ENCODE results near the gene ANKRD29. TPM values are rescaled to one million over a fixed set of nuclear protein-coding genes. Genes with fewer than 3 reads are reported as not detected.
A peak's percentile ranks its signal among the peaks of the same experiment; 100 is the strongest.

The ANKRD29 gene
- polyA plus RNA-seq, 1 of the 3 experiments (the other 2 are of a cell fraction), result 8.2 TPM

DNA sequence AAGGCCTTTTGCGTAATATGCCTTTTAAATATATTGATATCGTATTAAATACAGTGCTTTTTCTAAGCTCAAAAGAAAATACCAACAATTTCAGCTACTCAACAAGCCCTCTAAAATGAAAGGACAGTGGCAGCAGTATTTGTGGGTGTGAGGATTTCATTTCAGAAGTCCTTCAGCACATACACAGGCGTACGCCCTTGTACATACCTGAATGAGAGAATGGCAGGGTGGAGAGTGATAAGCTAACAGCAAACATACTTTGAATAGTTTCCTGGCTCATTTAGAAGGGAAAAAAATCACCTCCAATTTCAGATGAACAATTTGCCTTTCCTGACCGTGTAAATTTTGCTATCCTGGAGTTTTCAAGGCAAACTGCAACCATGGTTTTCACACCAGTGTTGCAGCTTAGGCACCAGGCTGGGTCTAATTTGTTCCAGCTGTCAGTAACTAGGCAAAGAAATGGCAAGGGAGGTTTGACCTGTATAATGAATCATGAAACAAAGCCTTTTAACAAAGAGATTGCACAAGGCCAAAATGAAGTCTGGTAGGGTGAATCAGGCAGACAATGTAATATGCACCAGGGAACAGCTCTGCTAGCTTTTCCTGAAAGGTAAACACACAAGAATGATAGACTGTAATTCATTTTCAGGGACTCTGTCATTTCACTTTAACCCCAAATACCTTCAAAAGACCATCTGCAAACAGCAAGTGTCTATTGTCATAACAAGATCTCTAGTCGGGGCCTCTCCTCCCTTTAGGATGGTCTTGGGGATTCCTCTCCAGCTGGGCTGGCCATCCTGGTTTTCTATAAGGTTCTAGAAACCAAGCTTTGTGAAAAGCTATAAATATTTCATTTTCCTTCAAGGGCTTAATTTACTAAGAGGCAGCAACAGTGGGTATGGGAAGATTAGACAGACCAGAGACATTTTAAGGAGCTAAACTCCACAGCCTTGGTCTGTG, 11.5 kb downstream of the ANKRD29 start:
- CTCF ChIA-PET, result interaction anchor here (0.9 to 1.5 kb wide), 8 partner anchors 12 to 160 kb away, joined by 3 to 5 read pairs (median 3); no protein-coding TSS in a partner anchor

More for the DNA sequence above, 11.5 kb downstream of the ANKRD29 start:
- H3K9ac ChIP-seq, result no peak overlapping the region
- no peaks in the 10 kb centered on the region for H3K9me3 ChIP-seq
- H3K4me1 ChIP-seq (ENCODE audit: control insufficient read depth in 1 of 2, insufficient read depth in 2 of 2, low read depth in 1 of 2, low read length in 1 of 2), result peaks cover 7 to 18% of the 10 kb centered on the region in 2 experiments
- H4K20me1 ChIP-seq (ENCODE audit: insufficient read depth), result no peaks in the 10 kb centered on the region
- no peaks in the 10 kb centered on the region for H3K79me2 ChIP-seq (ENCODE audit: insufficient read depth)
- H3K4me3 ChIP-seq (ENCODE audit: low read depth in 2 of 2, low read length in 1 of 2), result no peak overlapping the region
- no peaks in the 10 kb centered on the region for H3K9me2 ChIP-seq
- TF ChIP-seq FOSL2 (IDR thresholded peaks at IDR 0.05; ENCODE audit: borderline replicate concordance, low read depth), result peak; percentile 60; the same call in 1 of the 2 replicates
- TF ChIP-seq TCF12 (IDR thresholded peaks at IDR 0.05), result peak; percentile 96
- peak; percentile 21; the same call in 1 of the 2 replicates for TF ChIP-seq RXRA (IDR thresholded peaks at IDR 0.05; ENCODE audit: borderline replicate concordance, low read depth)
- TF ChIP-seq JUND (IDR thresholded peaks at IDR 0.05), result peak; percentile 62
- TF ChIP-seq TEAD4 (IDR thresholded peaks at IDR 0.05; ENCODE audit: borderline replicate concordance, insufficient read depth), result 0 out of 2 replicates have a peak, but pooled peaks have one; percentile 28
- TF ChIP-seq RFX5 (IDR thresholded peaks at IDR 0.05; ENCODE audit: low read length), result no peak
- TF ChIP-seq, protein P1, sequence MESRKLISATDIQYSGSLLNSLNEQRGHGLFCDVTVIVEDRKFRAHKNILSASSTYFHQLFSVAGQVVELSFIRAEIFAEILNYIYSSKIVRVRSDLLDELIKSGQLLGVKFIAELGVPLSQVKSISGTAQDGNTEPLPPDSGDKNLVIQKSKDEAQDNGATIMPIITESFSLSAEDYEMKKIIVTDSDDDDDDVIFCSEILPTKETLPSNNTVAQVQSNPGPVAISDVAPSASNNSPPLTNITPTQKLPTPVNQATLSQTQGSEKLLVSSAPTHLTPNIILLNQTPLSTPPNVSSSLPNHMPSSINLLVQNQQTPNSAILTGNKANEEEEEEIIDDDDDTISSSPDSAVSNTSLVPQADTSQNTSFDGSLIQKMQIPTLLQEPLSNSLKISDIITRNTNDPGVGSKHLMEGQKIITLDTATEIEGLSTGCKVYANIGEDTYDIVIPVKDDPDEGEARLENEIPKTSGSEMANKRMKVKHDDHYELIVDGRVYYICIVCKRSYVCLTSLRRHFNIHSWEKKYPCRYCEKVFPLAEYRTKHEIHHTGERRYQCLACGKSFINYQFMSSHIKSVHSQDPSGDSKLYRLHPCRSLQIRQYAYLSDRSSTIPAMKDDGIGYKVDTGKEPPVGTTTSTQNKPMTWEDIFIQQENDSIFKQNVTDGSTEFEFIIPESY (IDR thresholded peaks at IDR 0.05; ENCODE audit: borderline replicate concordance, low read depth), result no peak
- TF ChIP-seq, protein P2, sequence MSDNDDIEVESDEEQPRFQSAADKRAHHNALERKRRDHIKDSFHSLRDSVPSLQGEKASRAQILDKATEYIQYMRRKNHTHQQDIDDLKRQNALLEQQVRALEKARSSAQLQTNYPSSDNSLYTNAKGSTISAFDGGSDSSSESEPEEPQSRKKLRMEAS (IDR thresholded peaks at IDR 0.05; ENCODE audit: low read depth), result 0 out of 2 replicates have a peak, but pooled peaks have one; percentile 21
- TF ChIP-seq POLR2AphosphoS5 (IDR thresholded peaks at IDR 0.05; ENCODE audit: low read depth, low read length), result peak; percentile 52; the same call in 1 of the 2 replicates
- TF ChIP-seq, protein P3, sequence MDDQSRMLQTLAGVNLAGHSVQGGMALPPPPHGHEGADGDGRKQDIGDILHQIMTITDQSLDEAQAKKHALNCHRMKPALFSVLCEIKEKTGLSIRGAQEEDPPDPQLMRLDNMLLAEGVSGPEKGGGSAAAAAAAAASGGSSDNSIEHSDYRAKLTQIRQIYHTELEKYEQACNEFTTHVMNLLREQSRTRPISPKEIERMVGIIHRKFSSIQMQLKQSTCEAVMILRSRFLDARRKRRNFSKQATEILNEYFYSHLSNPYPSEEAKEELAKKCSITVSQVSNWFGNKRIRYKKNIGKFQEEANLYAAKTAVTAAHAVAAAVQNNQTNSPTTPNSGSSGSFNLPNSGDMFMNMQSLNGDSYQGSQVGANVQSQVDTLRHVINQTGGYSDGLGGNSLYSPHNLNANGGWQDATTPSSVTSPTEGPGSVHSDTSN (IDR thresholded peaks at IDR 0.05), result peak; percentile 76
- peak; percentile 12; the same call in 1 of the 2 replicates for TF ChIP-seq TAF1 (IDR thresholded peaks at IDR 0.05; ENCODE audit: borderline replicate concordance, low read depth, low read length)
- peak; percentile 20 for TF ChIP-seq CHD2 (IDR thresholded peaks at IDR 0.05; ENCODE audit: low read length, partially characterized antibody)
- TF ChIP-seq, protein P4, sequence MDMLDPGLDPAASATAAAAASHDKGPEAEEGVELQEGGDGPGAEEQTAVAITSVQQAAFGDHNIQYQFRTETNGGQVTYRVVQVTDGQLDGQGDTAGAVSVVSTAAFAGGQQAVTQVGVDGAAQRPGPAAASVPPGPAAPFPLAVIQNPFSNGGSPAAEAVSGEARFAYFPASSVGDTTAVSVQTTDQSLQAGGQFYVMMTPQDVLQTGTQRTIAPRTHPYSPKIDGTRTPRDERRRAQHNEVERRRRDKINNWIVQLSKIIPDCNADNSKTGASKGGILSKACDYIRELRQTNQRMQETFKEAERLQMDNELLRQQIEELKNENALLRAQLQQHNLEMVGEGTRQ (IDR thresholded peaks at IDR 0.05; ENCODE audit: borderline replicate concordance, low read depth, low read length), result no peak
- POLR2A ChIA-PET, result interaction anchor here (0.7 kb wide), 1 partner anchor 29 kb away, joined by 3 read pairs; no protein-coding TSS in a partner anchor
- H3K27ac ChIP-seq (ENCODE audit: low read depth in 2 of 2, low read length in 1 of 2), result peak overlapping the region; percentile 64 to 68
- H2AFZ ChIP-seq (ENCODE audit: low read depth), result no peak overlapping the region
- no peaks in the 10 kb centered on the region for H3K36me3 ChIP-seq (replicated peaks in 1 of 2; ENCODE audit: control insufficient read depth in 1 of 2, insufficient read depth in 2 of 2, low read length in 1 of 2)
- H3K27me3 ChIP-seq (ENCODE audit: insufficient read depth), result no peaks in the 10 kb centered on the region
- H3K4me2 ChIP-seq, result peak overlapping the region; percentile 4; the same call in 1 of the 2 replicates
- WGBS (ENCODE audit: low lambda C conversion rate), result 75% methylated on average over 6 of the region's 6 CpGs
- peak; percentile 55 for DNase-seq
- H3F3A ChIP-seq (replicated peaks; ENCODE audit: insufficient read depth), result peaks cover 4% of the 10 kb centered on the region

All from SK-N-SH (cell line).